G401.6 (cell line): Measurements from ENCODE around the gene ATRNL1.

Experiments used
- FAIRE-seq: peaks from 2 replicates; lab custom pipeline; 2012; peaks lifted over from hg19 to GRCh38; lab: Jason Lieb, UNC

The ATRNL1 gene

GRCh38 chr10:115846528-115846927, 753.4 kb downstream of the ATRNL1 start:
- no peak for FAIRE-seq

- no peak for FAIRE-seq
These were observed 756.0 kb downstream of the ATRNL1 start for GRCh38 chr10:115849197-115849596.

- FAIRE-seq = no peak
These were observed 757.5 kb downstream of the ATRNL1 start for GRCh38 chr10:115850666-115851065.

- no peak for FAIRE-seq
These were observed 758.5 kb downstream of the ATRNL1 start for GRCh38 chr10:115851695-115852094.

GRCh38 chr10:115854740-115855435, 761.7 kb downstream of the ATRNL1 start:
- no peak for FAIRE-seq

- no peak for FAIRE-seq
These were observed 763.4 kb downstream of the ATRNL1 start for GRCh38 chr10:115856580-115856979.

GRCh38 chr10:115857856-115858255, 764.7 kb downstream of the ATRNL1 start:
- FAIRE-seq = no peak

GRCh38 chr10:115860182-115861107, 767.3 kb downstream of the ATRNL1 start:
- FAIRE-seq = no peak

GRCh38 chr10:115861455-115861854, 768.3 kb downstream of the ATRNL1 start:
- no peak for FAIRE-seq

GRCh38 chr10:115861864-115862263, 768.7 kb downstream of the ATRNL1 start:
- FAIRE-seq = no peak

GRCh38 chr10:115866174-115866573, 773.0 kb downstream of the ATRNL1 start:
- FAIRE-seq = no peak

- FAIRE-seq = no peak
These were observed 773.5 kb downstream of the ATRNL1 start for GRCh38 chr10:115866691-115867090.

- FAIRE-seq = no peak
These were observed 774.1 kb downstream of the ATRNL1 start for GRCh38 chr10:115867305-115867704.

GRCh38 chr10:115871855-115872254, 778.7 kb downstream of the ATRNL1 start:
- FAIRE-seq = no peak

GRCh38 chr10:115875172-115875571, 782.0 kb downstream of the ATRNL1 start:
- no peak for FAIRE-seq

GRCh38 chr10:115879372-115880089, 786.4 kb downstream of the ATRNL1 start:
- no peak for FAIRE-seq

- no peak for FAIRE-seq
These were observed 788.9 kb downstream of the ATRNL1 start for GRCh38 chr10:115882021-115882420.

- FAIRE-seq = no peak
These were observed 790.2 kb downstream of the ATRNL1 start for GRCh38 chr10:115883372-115883771.

GRCh38 chr10:115884331-115884730, 791.2 kb downstream of the ATRNL1 start:
- no peak for FAIRE-seq

GRCh38 chr10:115895166-115895565, 802.0 kb downstream of the ATRNL1 start:
- FAIRE-seq = no peak

GRCh38 chr10:115898242-115898641, 805.1 kb downstream of the ATRNL1 start:
- no peak for FAIRE-seq

GRCh38 chr10:115902596-115902995, 809.4 kb downstream of the ATRNL1 start:
- FAIRE-seq = no peak

GRCh38 chr10:115903207-115903606, 810.0 kb downstream of the ATRNL1 start:
- no peak for FAIRE-seq
